HG02571 (cell line): Measurements from ENCODE around the gene GUCY2F.

Experiments
- ATAC-seq: cut with Tn5 transposase; IDR thresholded peaks from one replicate; pipeline ENCODE4 v1.9.1; 2021; ENCODE audit warnings: mild to moderate bottlenecking, moderate library complexity; ENCODE audit not compliant: unreplicated experiment

The GUCY2F gene

DNA sequence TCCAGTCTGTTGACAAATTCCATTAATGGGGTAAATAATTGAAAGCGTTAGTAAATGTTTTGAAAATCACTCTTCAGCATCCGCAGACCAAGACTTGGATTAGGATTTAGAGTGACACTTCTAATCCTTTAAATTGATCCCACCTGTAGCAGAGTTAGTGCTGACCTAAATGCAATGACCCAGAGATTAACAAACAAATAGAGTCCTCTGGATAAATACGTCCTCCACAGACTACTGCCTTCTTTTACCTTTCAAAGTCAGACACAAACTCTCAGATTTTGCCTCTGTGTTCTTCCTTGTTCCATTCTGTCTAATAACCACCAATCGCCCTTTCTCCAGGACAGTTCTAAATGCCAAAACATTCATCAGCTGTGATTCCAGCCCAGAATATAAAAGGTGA, at the start of gene GUCY2F:
Gene GUCY2F (minus strand): TSS at position 101 of the 400 bp plus-strand sequence. CDS start 6,150 bp downstream, outside the sequence.
- ATAC-seq = no peak

DNA sequence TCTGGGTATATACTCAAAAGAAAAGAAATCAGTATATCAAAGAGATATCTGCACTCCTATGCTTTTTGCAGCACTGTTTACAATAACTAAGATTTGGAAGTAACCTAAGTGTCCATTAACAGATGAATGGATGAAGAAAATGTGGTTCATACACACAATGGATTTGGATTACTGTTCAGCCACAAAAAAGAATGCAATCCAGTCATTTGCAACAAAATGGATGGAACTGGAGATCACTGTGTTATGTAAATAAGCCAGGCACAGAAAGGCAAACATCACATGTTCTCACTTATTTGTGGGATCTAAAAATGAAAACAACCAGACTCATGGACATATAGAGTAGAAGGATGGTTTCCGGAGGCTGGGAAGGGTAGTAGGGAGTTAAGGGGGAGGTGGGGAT, 37.1 kb upstream of the GUCY2F start:
- ATAC-seq = no peak

DNA sequence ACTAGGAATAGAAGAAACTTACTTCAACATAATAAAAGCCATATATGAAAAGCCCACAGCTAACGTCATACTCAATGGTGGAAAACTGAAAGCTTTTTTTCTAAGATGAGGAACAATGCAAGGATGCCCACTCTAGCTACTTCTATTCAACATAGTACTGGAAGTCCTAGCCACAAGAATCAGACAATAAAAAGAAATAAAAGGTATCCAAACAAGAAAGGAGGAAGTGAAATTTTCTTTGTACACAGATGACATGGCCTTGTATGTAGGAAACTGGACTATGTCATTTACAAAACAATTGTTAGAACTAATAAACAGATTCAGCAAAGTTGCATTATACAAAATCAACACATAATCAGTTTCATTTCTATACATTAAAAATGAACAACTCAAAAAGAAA, 29.2 kb upstream of the GUCY2F start:
- ATAC-seq = no peak

DNA sequence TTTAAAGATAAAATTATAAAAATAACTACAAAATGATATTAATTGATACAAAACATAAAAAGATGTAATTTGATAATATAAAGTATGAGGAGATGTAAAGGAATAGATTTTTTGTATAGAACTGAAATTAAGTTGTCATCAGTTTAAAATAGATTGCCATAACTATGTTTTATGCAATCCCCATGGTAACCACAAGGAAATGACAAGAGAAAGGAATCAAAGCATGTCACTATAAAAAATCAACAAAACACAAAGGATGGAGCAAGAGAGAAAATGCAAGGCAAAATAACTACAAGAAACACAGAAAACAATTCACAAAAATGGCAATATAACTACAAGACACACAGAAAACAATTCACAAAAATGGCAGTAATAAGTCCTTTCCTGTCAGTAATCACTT, 27.0 kb upstream of the GUCY2F start:
- no peak for ATAC-seq

DNA sequence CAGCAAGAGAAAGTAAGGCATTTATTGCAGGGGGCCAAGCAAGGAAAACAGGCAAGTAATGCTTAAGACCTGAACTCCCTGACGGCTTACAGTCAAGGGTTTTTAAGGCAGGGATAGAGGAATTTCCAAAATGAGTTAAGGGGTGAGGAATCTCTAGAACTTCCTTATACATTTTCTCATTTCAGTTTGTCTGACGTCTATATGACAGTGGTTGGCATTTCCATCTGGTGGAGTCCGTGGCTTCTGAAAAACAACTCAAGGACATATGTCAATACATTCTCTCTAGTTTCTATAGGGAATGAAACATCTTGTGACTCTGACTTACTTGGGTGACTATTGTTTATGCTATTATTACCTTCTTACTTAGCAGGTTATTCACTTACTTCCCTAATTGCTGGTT, 19.3 kb upstream of the GUCY2F start:
- no peak for ATAC-seq

DNA sequence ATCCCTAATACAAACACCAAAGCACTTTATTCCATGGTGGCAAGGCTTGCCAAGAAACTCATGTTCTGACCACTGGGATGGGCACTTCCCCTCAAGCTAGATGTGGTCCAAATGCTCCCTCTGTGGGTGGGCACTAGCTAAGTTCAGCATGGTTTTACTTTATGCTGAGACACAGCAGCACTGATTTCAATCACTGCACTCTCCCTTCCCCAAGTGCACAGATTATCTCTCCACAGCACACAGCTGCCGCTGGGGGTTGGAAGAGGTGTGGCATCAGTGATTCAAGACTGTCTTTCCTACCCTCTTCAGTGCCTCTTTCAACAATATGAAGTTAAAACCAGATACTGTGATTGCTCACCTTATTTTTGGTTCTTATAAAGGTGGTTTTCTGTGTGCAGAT, 16.5 kb upstream of the GUCY2F start:
- no peak for ATAC-seq

DNA sequence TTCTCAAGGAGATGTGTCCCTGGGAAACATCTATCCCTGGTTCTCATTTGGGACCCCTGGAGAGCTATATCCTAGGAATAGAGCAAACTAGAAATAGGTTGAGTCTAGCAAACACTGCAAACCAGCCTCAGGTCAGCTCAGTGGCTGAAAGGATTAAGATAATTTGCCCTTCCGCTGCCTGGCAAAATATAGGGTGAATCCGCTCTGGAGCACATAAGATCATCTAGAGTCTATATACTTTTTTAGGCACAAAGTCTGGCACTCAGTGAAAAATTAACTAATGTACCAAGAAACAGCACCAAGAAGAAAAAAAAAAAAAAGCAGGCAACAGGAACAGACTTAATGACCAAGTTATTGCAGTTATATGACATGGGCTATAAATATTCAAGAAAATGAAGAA, 7.3 kb upstream of the GUCY2F start:
- ATAC-seq = no peak

DNA sequence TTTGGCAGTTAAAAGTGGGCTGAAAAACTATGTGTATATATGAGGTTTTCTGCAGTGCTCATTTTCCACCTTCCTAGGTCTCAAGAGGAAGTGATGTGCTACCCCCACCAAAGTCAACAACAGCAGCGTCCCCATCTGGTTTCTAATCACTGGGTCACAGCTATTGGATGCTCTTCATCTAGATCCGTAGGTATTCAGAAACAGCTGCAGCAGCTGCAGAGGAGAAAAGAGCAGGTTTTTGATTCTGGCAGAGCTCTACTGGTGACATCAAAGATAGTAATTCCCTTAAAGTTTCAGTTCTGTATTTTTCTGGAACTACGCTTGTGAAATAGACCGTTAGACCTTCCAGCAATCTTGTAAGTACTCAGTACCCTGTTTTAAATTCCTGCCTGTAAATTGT, 5.8 kb upstream of the GUCY2F start:
- no peak for ATAC-seq

DNA sequence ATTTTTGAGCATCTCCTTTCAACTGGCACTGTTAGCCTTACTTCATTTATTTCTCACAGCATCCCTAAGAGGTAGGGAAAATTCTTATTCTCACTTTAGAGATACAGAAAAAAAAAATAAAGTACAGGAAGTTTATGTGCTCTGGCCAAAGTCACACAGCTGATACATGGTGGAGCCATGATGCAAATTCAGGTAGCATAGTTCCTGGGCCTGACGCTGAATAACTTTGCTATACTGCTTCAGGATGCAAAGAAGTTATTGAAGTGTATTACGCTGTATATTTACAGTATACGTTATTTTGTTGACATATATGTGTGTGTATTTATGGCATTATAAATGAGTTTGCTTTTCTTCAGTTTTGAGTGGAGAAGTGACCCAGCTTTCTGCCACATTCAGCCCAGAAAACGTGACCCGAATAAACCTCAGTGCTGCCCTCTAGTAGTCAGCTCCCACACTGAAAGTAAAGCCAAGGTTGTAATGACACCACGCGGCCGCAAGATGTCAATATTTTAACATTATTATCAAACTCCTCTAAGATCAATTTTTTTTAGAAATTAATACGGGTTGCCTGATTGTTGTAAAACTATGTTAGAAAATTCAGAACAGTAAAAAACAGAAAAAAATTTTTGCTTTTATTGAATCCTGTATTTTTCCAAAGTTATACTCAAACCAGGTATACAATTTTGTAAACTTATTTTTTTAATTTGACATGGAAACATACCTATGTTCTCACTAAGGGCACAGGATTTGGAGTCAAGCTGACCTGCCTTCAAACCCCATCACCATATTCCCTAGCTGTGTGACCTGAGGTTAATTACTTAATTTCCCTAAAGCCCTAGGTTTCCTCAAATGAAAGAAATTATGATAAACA, 3.8 kb upstream of the GUCY2F start:
- peak; percentile 74 for ATAC-seq

DNA sequence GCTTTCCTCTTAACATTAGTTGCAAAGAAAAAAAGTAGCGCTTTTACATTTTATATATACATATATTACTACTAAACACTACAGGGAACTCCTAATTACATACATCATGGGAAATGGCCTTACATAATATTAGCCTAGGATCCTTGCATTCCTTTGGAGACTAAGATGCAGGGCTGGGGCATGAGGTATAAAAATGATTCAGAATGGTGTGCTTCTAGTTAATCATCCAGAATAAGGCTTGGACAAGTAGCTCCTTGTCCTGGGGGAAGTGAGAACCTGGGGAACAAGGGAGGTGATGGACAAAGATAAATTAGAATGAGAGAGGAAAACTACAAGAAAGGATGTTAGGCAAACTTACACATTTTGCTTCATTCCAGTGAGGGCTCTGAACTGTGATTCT, 3.0 kb upstream of the GUCY2F start:
- no peak for ATAC-seq

DNA sequence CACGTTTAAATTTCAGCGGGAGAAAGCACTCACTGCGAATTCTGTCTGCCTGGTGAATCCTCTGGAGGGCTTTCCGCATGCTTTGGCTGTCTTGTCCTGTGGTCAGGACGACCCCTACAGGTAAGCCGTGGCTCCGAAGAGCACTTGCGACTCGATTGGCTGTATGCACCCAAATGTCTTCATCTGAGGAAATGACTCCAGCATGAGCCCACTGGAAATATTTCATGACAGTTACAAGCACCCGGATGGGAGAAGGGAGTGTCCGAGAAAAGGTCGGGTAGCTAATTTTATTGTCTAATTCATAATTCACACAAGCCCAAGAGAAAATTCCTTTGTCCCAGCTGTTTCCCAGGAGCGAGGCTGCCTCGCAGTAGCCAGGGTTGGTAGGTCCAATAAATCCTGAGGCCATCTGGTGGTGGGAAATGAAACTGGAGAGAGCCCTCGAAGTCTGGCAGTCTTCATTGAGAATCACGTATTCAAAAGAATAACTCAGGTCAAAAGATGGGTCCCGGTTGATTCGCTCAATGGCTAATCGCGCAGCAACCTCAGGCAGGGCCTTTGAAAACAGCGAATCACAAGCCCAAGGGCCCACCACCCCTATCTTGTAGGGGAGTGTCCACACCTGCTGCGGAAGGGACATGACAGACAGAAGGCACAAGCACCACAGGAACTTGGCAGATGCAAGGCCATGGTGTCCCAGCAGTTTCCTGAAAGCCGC, 6.6 kb downstream of the GUCY2F start:
- ATAC-seq = no peak

DNA sequence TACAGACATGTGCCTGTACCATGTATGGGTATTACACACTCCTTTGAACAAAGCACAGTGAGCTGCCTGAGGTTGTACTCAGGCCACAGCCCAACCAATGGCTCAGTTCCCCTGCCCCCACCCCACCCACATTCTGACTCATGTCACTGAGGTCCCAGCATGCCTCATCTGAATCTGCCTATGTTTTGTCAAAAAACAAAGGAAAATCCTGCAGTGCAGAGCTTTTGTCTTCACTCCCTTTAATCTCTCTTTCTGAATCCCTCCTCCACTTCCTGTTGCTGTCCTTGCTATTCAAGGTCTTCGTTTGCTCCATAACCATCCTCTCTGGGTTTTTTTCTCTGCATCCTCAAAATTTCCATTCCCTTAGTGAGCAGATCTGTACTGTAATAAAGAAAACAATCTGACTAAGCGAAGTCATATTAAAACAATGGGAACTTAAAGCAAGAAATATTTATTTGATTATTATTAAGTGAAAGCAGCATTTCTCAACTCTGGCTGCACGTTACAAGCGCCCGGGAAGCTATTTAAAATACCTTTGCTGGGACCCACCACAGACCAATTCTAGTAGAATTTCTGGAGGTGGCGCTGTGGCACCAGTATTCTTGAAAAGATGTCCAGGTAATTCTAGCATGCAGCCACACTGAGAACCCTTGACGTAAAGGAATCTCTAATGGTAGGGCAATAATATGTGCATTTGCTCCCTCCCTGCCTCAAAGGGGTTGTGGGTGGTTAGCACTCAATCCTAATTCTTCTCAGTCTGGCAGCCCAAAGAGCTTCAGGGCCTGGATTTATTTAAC, 8.7 kb downstream of the GUCY2F start:
- no peak for ATAC-seq

DNA sequence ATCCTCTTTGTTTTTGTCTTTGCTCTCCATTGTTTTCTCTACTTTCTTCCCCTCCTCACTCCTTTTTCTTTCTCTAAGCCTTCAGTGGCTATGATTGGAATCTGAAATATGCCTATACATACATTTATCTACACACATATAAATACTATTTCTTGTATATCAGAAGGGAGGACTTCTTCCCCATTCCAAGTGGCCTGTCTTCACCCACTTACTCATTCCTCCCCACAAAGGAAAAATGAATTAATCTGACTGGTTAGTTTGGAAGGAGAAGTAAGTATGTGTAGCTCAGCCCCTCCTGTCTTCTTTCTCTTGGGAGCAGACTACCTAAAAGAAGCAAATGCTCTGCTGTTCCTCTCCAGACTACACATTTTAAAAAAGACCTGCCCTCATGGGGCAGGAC, 17.7 kb downstream of the GUCY2F start:
- no peak for ATAC-seq

DNA sequence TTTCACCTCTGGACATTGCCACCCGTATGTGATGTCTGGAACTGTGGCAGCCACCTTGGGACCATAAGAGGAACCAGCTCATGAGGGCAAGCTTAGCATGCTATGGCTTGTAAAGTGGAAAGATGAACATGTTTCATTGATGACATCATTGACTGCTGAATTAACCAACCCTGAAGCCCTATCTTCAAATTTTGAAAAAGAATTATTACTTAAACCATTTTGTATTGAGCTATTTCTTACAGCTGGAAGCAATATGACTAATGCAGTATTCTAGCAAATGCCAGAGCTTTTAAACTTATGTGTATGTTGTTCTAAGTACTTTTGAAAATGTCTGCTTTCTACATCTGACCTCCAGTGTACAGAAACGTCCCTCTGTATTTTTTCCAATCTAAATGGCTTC, 18.1 kb downstream of the GUCY2F start:
- ATAC-seq = no peak

DNA sequence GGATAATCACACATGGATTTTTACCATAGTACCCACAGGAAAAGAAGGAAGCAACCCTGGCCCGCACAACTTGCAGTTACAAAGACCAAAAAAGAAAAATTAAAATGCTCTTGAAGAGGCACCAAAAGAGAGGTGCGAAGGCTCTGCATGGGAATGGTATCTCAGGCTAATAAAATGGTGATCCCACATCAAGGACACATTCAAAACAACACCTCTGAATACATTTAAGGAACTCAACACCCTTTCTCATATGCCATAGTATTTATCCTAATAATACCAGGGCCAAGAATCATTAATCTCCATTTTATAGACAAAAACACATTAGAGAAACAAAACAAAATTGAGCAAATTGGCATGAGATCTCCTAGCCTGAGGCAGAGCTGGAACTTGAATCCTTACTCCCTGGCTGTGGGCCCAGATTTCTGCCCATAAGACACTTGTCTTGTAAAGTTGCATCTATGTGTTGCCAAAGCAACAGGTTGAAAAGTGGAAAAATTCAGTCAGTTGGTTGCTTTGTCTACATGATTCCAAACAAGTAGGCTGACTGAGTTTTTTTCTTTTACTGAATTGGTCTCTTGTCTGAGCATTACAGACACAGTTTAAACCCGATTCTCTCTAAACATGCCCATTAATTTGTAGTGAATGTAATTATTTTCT, 33.5 kb downstream of the GUCY2F start:
- no peak for ATAC-seq

DNA sequence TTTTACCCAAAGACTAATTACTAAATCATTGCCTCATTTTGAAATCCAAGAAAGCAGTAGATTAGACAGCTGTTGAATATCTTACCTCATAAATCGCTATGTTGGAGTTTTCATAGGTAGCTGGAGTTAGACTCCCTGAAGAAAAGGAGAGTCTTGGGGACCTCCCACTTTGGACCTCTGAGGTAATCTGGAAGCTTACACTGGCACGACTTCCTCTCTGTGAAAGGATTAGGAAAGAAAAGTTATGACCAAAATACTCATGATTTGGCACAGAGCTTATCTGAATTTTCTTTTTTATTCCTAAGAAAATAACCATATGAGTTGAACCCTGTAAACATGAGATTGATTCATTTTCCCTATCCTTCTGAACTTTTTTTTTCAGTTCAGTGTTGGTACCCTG, 40.6 kb downstream of the GUCY2F start:
- no peak for ATAC-seq

DNA sequence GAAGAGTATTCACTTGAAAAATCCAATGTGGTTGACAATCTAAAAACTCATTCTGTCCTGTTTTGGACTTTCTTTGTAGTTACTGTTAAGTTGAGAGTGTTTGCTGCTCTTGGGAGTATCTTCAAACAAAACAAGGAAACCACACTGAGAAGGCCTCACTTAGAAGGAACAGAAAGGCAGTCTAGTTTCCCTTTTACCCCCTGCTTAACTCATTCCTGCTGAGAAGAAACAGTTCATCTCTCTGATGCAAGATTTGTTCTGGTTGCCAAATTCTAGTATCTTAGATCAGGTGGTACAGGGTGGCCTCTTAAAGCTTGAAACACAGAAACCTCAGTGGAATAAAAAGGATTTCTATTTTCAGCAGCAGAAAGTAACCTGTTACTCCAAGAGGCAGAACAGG, 41.4 kb downstream of the GUCY2F start:
- ATAC-seq = peak; percentile 70

DNA sequence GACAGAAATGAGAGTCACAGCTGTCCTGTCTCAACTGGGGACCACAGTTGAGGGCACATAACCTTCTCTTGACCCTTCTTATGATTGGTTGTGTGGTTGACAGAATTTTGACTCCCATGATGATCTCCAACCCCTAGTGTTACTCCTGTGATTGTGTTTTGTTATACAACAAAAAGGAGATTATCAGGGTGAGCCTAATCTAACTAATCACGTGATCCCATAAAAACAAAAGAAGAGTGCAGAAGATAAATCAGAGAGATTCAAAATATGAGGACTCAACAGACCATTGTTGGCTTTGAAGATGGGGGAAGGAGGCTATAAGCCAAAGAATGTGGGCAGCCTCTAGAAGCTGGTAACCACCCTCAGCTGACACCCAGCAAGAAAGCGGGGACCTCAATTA, 72.7 kb downstream of the GUCY2F start:
- ATAC-seq = no peak

DNA sequence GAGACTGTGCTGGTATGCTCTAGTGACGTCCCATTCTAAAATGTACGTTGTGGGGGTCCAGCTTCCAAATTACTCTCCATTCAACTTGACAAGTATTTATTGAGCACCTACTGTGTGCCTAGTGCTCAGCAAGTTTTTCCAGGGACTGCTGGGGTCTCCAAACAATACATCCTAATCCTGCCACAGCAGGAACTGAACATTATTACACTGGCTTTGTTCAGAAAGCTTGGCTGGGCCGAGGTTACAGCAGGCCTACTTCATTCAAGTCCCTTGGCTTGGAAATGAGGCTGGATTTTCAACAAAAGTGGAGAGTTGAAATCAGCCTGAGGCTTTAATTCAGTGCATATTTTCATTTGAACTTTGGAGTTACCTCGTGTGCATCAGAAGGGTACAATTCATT, 78.0 kb downstream of the GUCY2F start:
- ATAC-seq = no peak

DNA sequence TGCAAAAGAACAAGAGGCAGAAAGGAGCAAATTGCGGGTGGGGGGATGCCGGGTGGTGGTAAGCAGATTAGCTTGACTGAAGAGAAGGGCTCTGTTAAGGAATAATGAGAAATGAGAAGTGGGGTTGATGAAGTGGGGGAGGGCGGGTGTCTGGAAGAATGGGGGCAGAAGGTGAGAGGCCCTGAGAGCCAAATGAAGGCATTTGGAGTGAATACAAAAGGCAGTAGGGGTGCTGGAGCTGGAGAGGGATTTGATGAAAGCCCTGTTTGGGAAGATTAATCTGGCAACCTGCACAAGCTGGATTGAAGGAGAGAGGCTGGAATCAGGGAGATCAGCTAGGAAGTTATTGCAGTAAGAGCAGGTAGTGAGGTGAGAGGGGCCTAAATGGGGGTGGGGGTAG, 82.1 kb downstream of the GUCY2F start:
- no peak for ATAC-seq

DNA sequence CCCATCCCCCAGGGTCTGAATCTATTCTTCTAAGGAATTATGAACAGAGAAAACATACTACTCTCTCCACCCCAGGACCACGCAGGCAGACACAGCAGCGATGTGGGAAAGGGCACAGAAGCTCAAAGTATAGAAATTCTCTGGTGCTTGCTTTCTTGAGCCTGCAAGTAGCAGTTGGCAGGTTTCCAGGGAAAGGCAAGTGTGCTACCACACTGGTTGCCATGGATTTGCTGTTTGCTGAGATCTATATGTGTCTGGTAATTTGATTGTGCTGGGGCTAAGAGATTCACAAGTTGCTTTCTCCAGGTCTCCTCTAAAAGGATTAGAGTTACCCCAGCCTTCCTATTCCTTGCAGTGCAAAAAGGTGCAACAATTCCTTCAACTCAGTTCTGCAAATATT, 83.1 kb downstream of the GUCY2F start:
- ATAC-seq = no peak
